H1 (cell line): ENCODE measurements around the gene HECTD4. TPM values are rescaled to one million over a fixed set of nuclear protein-coding genes. Genes with fewer than 3 reads are reported as not detected.

ENCODE experiments used
- CTCF ChIA-PET: fragments of 300-600 bp; sonication (Branson Sonifier 250); formaldehyde crosslinking; loops from one replicate; lab custom pipeline; 2021; ENCODE audit not compliant: partially characterized antibody; lab: Charles Lee
- POLR2A ChIA-PET: fragments of 300-600 bp; sonication (Branson Sonifier 250); formaldehyde crosslinking; loops from one replicate; lab custom pipeline; 2021; ENCODE audit warnings: inconsistent platforms; ENCODE audit not compliant: partially characterized antibody; lab: Charles Lee
- DNase-seq, 2 experiments: peaks; one replicate each; pipeline versions ENCODE4 v3.0.0 to v3.0.0-alpha.2; 2010 to 2022; ENCODE audit warnings: low spot score in 2 of 2, low read depth in 1 of 2, mixed read lengths in 1 of 2
- FAIRE-seq: peaks from 2 replicates; lab custom pipeline; 2011; peaks lifted over from hg19 to GRCh38; lab: Jason Lieb, UNC
- H2AFZ ChIP-seq: 2 replicates; pipeline ENCODE4 v1.8.1; 2012; ENCODE audit warnings: low read length, inconsistent platforms
- H2AK5ac ChIP-seq: 2 replicates; pipeline ENCODE4 v1.6.1; 2013; ENCODE audit warnings: low read depth, low read length
- H2BK120ac ChIP-seq: replicated peaks from 2 replicates; pipeline ENCODE3; 2013; ENCODE audit warnings: low read depth, low read length, inconsistent platforms
- H2BK12ac ChIP-seq: 2 replicates; pipeline ENCODE4 v1.6.1; 2013; ENCODE audit warnings: low read depth, low read length
- H2BK15ac ChIP-seq: 2 replicates; pipeline ENCODE4 v1.6.1; 2013; ENCODE audit warnings: low read length
- H2BK20ac ChIP-seq: 2 replicates; pipeline ENCODE4 v1.6.1; 2013; ENCODE audit warnings: low read length
- H2BK5ac ChIP-seq: 2 replicates; pipeline ENCODE4 v1.6.1; 2013; ENCODE audit warnings: low read depth, low read length
- H3K14ac ChIP-seq: 2 replicates; pipeline ENCODE4 v1.6.1; 2013; ENCODE audit warnings: inconsistent platforms; ENCODE audit not compliant: insufficient read length
- H3K18ac ChIP-seq: 2 replicates; pipeline ENCODE4 v1.6.1; 2013; ENCODE audit warnings: low read length; ENCODE audit errors: extremely low read depth
- H3K23ac ChIP-seq: 2 replicates; pipeline ENCODE4 v1.6.1; 2013; ENCODE audit warnings: inconsistent platforms; ENCODE audit not compliant: insufficient read length
- H3K23me2 ChIP-seq: 2 replicates; pipeline ENCODE4 v1.6.1; 2013; ENCODE audit warnings: low read depth, low read length
- H3K27ac ChIP-seq: 2 replicates; pipeline ENCODE4 v1.6.1; 2011; ENCODE audit warnings: low read depth, low read length, inconsistent platforms
- H3K27me3 ChIP-seq, 4 experiments: replicated peaks in 1 of 4; 1 replicate in 1 of 4; 2 replicates in 3 of 4; pipeline versions ENCODE4 v1.6.1 to v1.8.1; 2011 to 2013; ENCODE audit warnings: low read length in 3 of 4, mild to moderate bottlenecking in 3 of 4, inconsistent platforms in 2 of 4, mixed read lengths in 2 of 4, moderate library complexity in 1 of 4; ENCODE audit not compliant: control insufficient read depth in 3 of 4, insufficient read depth in 3 of 4; ENCODE audit errors: extremely low read depth in 1 of 4
- H3K36me3 ChIP-seq, 4 experiments: 2 replicates each; pipeline versions ENCODE4 v1.6.1 to v1.8.1; 2011 to 2013; ENCODE audit warnings: mild to moderate bottlenecking in 4 of 4, low read length in 3 of 4, moderate library complexity in 2 of 4, control low read depth in 1 of 4, inconsistent platforms in 1 of 4; ENCODE audit not compliant: insufficient read depth in 4 of 4, control insufficient read depth in 2 of 4
- H3K4ac ChIP-seq: replicated peaks from 2 replicates; pipeline ENCODE3; 2013; ENCODE audit warnings: low read length, low read depth, mixed read lengths, inconsistent platforms; ENCODE audit not compliant: insufficient read length
- H3K4me1 ChIP-seq, 4 experiments: replicated peaks in 1 of 4; 1 replicate in 1 of 4; 2 replicates in 3 of 4; pipeline versions ENCODE4 v1.6.1 to v1.8.1; 2011 to 2013; ENCODE audit warnings: low read length in 3 of 4, inconsistent platforms in 2 of 4, mixed read lengths in 1 of 4; ENCODE audit not compliant: insufficient read depth in 4 of 4, control insufficient read depth in 3 of 4
- H3K4me2 ChIP-seq, 2 experiments: 2 replicates each; pipeline versions ENCODE4 v1.6.1 to v1.8.1; 2011 to 2013; ENCODE audit warnings: low read depth in 2 of 2, low read length in 2 of 2, control low read depth in 1 of 2, inconsistent platforms in 1 of 2, mild to moderate bottlenecking in 1 of 2; ENCODE audit not compliant: insufficient read depth in 1 of 2
- H3K4me3 ChIP-seq, 4 experiments: fragments of 200-600, 300-600 bp in 1 of 4; sonication (generic), shearing (Covaris generic), sonication (Bioruptor Twin) in 1 of 4; 2 replicates each; pipeline versions ENCODE4 v1.5.1 to v1.8.1; 2011 to 2016; ENCODE audit warnings: low read length in 4 of 4, low read depth in 3 of 4, control low read depth in 2 of 4, inconsistent platforms in 2 of 4, mild to moderate bottlenecking in 2 of 4, mixed read lengths in 1 of 4, moderate library complexity in 1 of 4; ENCODE audit not compliant: insufficient read depth in 2 of 4; ENCODE audit errors: extremely low read depth in 1 of 4
- H3K56ac ChIP-seq: replicated peaks from 2 replicates; pipeline ENCODE3; 2013; ENCODE audit warnings: low read depth, mild to moderate bottlenecking, mixed read lengths, low read length, inconsistent platforms; ENCODE audit not compliant: insufficient read length
- H3K79me1 ChIP-seq: 2 replicates; pipeline ENCODE4 v1.6.1; 2013; ENCODE audit warnings: low read depth, low read length, control low read depth
- H3K79me2 ChIP-seq, 2 experiments: 2 replicates each; pipeline versions ENCODE4 v1.6.1 to v1.8.1; 2012 to 2013; ENCODE audit warnings: low read length in 2 of 2, mild to moderate bottlenecking in 2 of 2, inconsistent platforms in 1 of 2; ENCODE audit not compliant: insufficient read depth in 2 of 2, control insufficient read depth in 1 of 2
- H3K9ac ChIP-seq, 4 experiments: replicated peaks in 1 of 4; 1 replicate in 1 of 4; 2 replicates in 3 of 4; pipeline versions ENCODE4 v1.6.1 to v1.8.1; 2011 to 2013; ENCODE audit warnings: low read depth in 3 of 4, low read length in 3 of 4, control low read depth in 2 of 4, mild to moderate bottlenecking in 2 of 4, moderate library complexity in 2 of 4, inconsistent platforms in 1 of 4; ENCODE audit errors: extremely low read depth in 1 of 4
- H3K9me3 ChIP-seq, 2 experiments: 2 replicates each; pipeline versions ENCODE4 v1.6.1 to v1.8.1; 2012 to 2013; ENCODE audit warnings: mild to moderate bottlenecking in 2 of 2, moderate library complexity in 2 of 2, control low read depth in 1 of 2, inconsistent platforms in 1 of 2, low read depth in 1 of 2, low read length in 1 of 2, mixed read lengths in 1 of 2; ENCODE audit not compliant: insufficient read depth in 2 of 2
- H4K20me1 ChIP-seq, 2 experiments: replicated peaks in 1 of 2; 2 replicates each; pipeline versions ENCODE3 to v1.8.1; 2011 to 2013; ENCODE audit warnings: inconsistent platforms in 2 of 2, low read length in 2 of 2, mild to moderate bottlenecking in 1 of 2; ENCODE audit not compliant: insufficient read depth in 2 of 2, control insufficient read depth in 1 of 2
- H4K5ac ChIP-seq: 2 replicates; pipeline ENCODE4 v1.6.1; 2013; ENCODE audit warnings: low read length, low read depth, mixed read lengths, inconsistent platforms; ENCODE audit not compliant: insufficient read length
- H4K8ac ChIP-seq: 2 replicates; pipeline ENCODE4 v1.8.0; 2013; ENCODE audit warnings: mild to moderate bottlenecking, moderate library complexity, low read length, inconsistent platforms; ENCODE audit not compliant: insufficient read depth; ENCODE audit errors: extremely low read depth
- H4K91ac ChIP-seq: replicated peaks from 2 replicates; pipeline ENCODE3; 2013; ENCODE audit warnings: low read length, mixed read lengths, inconsistent platforms; ENCODE audit not compliant: insufficient read length
- ASH2L ChIP-seq: fragments of 200-600, 300-600 bp; sonication (generic); IDR thresholded peaks from one replicate; pipeline ENCODE4 v1.7.1; 2017; ENCODE audit warnings: low read length
- CTBP2 ChIP-seq: IDR thresholded peaks from 2 replicates; pipeline ENCODE4 v1.7.0; 2011; ENCODE audit warnings: borderline replicate concordance, mild to moderate bottlenecking, moderate library complexity, mixed read lengths, low read length; ENCODE audit not compliant: insufficient read depth, insufficient read length
- EP300 ChIP-seq, 2 experiments: IDR thresholded peaks; 1 replicate in 1 of 2; 2 replicates in 1 of 2; pipeline ENCODE4 v1.6.1; 2011 to 2012; ENCODE audit warnings: low read depth in 2 of 2, low read length in 2 of 2, mild to moderate bottlenecking in 2 of 2, borderline replicate concordance in 1 of 2, inconsistent platforms in 1 of 2, moderate library complexity in 1 of 2
- RFX5 ChIP-seq: IDR thresholded peaks from 2 replicates; pipeline ENCODE4 v1.6.1; 2011; ENCODE audit warnings: low read depth, low read length, improper control_type of control experiment, borderline replicate concordance
- YY1 ChIP-seq: IDR thresholded peaks from 2 replicates; pipeline ENCODE4 v1.6.1; 2011; ENCODE audit warnings: low read depth, mild to moderate bottlenecking, low read length
- WGBS, 2 experiments: shearing (Covaris generic) in 1 of 2; methylation state at CpG; one replicate each; pipeline versions ENCODE4 v1.1.6 to v1.1.7; 2013 to 2015; ENCODE audit warnings: low lambda C conversion rate in 2 of 2, mixed read lengths in 2 of 2, inconsistent platforms in 1 of 2, low coverage in 1 of 2, missing lambda C conversion rate in 1 of 2; ENCODE audit not compliant: insufficient replicate concordance in 2 of 2, insufficient coverage in 1 of 2, insufficient read length in 1 of 2; ENCODE audit errors: extremely low coverage in 1 of 2, missing lambda C conversion rate in 1 of 2; 5-methylcytosine and 5-hydroxymethylcytosine counted together
- polyA plus RNA-seq, 7 experiments: library from polyadenylated mRNA; depleted of rRNA in 3 of 7; stranded (reverse) in 5 of 7; unstranded in 2 of 7; fragments of >200 nt in 5 of 7; fragments of 200-250 nt in 2 of 7; gene quantifications; 1 replicate in 5 of 7; 2 replicates in 1 of 7; 4 replicates in 1 of 7; pipeline versions ENCODE4 v1.2.1 to v1.2.3, GENCODE V29; 2011 to 2013; ENCODE audit warnings: missing spikeins in 2 of 7, mixed read lengths in 2 of 7
- total RNA-seq: library from RNA; stranded (reverse); fragmentation: NEBNext Ultra II Directional; extraction: Animal tissue kit (Norgen Biotek cat#: 25700); gene quantifications from 2 replicates; pipeline ENCODE4 v1.2.1, GENCODE V29; 2021

HECTD4 gene
- total and polyA plus RNA-seq, 2 of the 8 experiments (the other 6 are each of a cell fraction or from before 2014, with no cell fraction given) = 6.5 to 33.7 TPM

- Histone ChIP-seq H3K36me3 (no peaks in the 10 kb centered on the region), H4K8ac (no peak overlapping the region), H2BK20ac (no peak overlapping the region), H3K4ac (no peak overlapping the region), H3K23ac (no peak overlapping the region), H3K4me3 (no peak overlapping the region), H4K91ac (no peak overlapping the region), H3K79me1 (no peaks in the 10 kb centered on the region), H3K79me2 (peaks cover 0 to 8% of the 10 kb centered on the region in 2 experiments; a peak in 2 of 4 replicates), H2BK12ac (no peak overlapping the region), H3K18ac (no peak overlapping the region), H3K27ac (no peak overlapping the region), H3K9ac (no peak overlapping the region; a peak in 1 of 7 replicates), H4K20me1 (no peaks in the 10 kb centered on the region), H3K23me2 (no peaks in the 10 kb centered on the region), H2BK120ac (no peak overlapping the region), H2BK15ac (no peak overlapping the region), H3K4me2 (no peak overlapping the region), H4K5ac (no peak overlapping the region), H3K4me1 (peaks cover 0 to 5% (median under 1%) of the 10 kb centered on the region in 4 experiments; a peak in 2 of 7 replicates), H3K56ac (no peak overlapping the region), H2AK5ac (no peak overlapping the region), H2AFZ (no peak overlapping the region), H3K27me3 (no peaks in the 10 kb centered on the region), H3K14ac (no peak overlapping the region), H2BK5ac (no peak overlapping the region), H3K9me3 (no peaks in the 10 kb centered on the region)
- FAIRE-seq = peak; percentile 7
- 81% methylated on average over 4 of the region's 4 CpGs; no CpG with 5 or more reads in 1 of the 2 experiments for WGBS, 2 experiments
- POLR2A ChIA-PET = interaction anchor here (1.0 kb wide), 1 partner anchor 29 kb away, joined by 3 read pairs; no protein-coding TSS in a partner anchor
- CTCF ChIA-PET = interaction anchor here (0.7 to 2.3 kb wide), 5 partner anchors 13 to 61 kb away, joined by 3 to 6 read pairs (median 4); no protein-coding TSS in a partner anchor
- no peak for DNase-seq
- TF ChIP-seq RFX5 (no peak), EP300 (IDR thresholded peaks at IDR 0.05; ENCODE audit: borderline replicate concordance in 1 of 2, low read depth in 2 of 2, low read length in 2 of 2) (no peak), CTBP2 (no peak), ASH2L (no peak), YY1 (no peak)
Measured at GRCh38 chr12:112322882-112323547, 59.2 kb downstream of the HECTD4 start.
